ENCODE measurements around the gene PRG3. TPM values are rescaled to one million over a fixed set of nuclear protein-coding genes. Genes with fewer than 3 reads are reported as not detected.
"Not testable (repeated sequence)": the region's sequence is repeated elsewhere in the genome, so short reads cannot be mapped to it uniquely, and the experiment has no call there.

PRG3 gene
- total and polyA plus RNA-seq, 2 of the 13 experiments (the other 11 are each of a cell fraction or from before 2014, with no cell fraction given) = not detected

DNA sequence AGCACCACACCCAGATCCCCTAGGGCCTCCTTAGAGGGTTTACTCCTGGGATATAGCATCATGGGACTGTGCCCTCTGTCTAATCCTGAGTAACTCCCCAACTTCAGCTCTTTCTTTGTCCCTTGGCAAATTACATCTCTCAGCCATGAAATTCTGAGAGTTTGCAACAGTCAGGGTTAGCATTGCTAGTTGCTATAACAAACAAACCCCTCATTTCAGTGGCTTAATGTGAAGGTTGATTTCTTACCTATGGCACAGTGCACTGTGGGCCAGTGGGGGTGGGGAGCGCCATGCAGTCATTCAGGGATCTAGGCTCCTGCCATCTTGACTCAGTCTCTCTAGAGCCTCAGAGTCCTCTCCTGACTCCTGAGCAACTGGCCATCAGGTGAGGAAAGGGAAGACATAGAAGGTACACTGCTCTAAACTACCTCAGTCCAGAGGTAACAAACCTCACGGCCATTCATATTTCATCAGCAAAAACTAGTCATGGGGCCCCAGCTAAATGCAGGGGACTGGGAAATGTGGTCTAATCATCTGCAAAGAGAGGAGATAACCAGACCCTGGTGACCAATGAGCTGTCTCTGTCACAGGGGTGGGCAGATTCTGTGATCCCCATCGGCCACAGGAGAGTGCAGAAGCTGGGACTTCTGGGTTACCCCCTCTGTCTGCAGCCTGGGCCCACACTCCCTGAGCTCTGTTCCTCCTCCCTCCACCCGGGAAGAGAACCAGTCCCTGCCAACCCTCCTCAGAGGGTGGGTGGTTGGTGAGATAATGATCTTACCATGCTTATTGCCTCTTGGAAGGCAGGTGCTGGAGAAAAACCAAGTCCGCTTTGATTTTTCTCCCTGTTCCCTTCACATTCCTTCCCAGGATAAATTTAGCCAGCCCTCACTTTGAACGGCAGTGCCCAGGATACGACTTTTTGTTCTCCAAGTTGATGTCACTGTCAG is 17.5 kb downstream of the PRG3 start:
- Histone ChIP-seq H4K20me1 (ENCODE audit: insufficient read depth, low read length) (no peaks in the 10 kb centered on the region), H3K36me3 (replicated peaks in 1 of 2; ENCODE audit: control insufficient read depth in 1 of 2, insufficient read depth in 2 of 2, low read length in 2 of 2) (no peaks in the 10 kb centered on the region), H3K4me1 (ENCODE audit: insufficient read depth, low read length) (peaks cover 15% of the 10 kb centered on the region), H2AFZ (ENCODE audit: low read length) (no peak overlapping the region), H3K27me3 (ENCODE audit: control insufficient read depth in 1 of 2, insufficient read depth in 2 of 2, low read length in 2 of 2) (peaks cover 0 to 19% of the 10 kb centered on the region in 2 experiments; a peak in 2 of 5 replicates), H3K79me2 (ENCODE audit: insufficient read depth, low read length) (no peaks in the 10 kb centered on the region), H3K9ac (ENCODE audit: insufficient read depth, low read depth, low read length) (no peak overlapping the region), H3K27ac (ENCODE audit: extremely low read length, insufficient read depth, low read length) (no peak overlapping the region), H3K4me3 (replicated peaks in 1 of 3; ENCODE audit: insufficient read depth in 1 of 3, low read depth in 2 of 3, low read length in 3 of 3) (no peak overlapping the region), H3K9me3 (ENCODE audit: low read length) (no peaks in the 10 kb centered on the region), H3K4me2 (ENCODE audit: low read depth, low read length) (no peak overlapping the region)
- no peak for ATAC-seq
- in situ Hi-C loops (cut with HindIII; ENCODE audit: extremely low pct_ligation_motif_present, low pct_unique_long_range_greater_than_20kb) (no loop called here), intact Hi-C loops (cut with micrococcal nuclease; ENCODE audit: unreplicated experiment) (no loop called here)
- DNase-seq (ENCODE audit: low spot score) = no peak
- BruUV-seq (replicated peaks) = no TSS peak
- no peak for FAIRE-seq
- WGBS (ENCODE audit: low lambda C conversion rate) = 28% methylated on average over 6 of the region's 7 CpGs
- ChIA-PET POLR2A (no interaction called here), CTCF (ENCODE audit: low intra/inter-chr PET ratio, low total read pairs) (no interaction called here)
- TF ChIP-seq ZNF720 (CRISPR knock-in tag; IDR thresholded peaks at IDR 0.05) = no peak
- TF ChIP-seq ZNF12 (CRISPR knock-in tag; IDR thresholded peaks at IDR 0.05) = peak; percentile 93

DNA sequence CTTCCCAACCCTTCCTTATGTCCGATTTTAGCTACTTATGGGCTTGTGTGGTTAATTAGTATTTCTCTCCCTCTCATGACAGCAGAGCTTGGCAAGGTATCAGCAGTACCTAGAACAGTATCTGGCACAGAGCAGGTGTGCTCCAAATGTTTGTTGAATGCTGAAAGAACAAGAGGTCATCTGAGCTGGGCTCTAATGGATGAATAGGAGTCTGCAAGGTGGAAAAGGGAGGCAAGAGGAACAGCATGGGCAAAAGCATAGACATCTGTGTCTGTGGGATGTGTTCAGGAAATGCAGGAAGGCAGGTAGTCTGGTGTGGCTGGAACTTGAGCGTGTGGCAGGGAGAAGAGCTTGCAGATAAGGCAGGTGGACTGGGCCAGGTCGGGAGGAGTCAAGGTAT is 19.0 kb downstream of the PRG3 start:
- DNase-seq (ENCODE audit: low spot score) = no peak

DNA sequence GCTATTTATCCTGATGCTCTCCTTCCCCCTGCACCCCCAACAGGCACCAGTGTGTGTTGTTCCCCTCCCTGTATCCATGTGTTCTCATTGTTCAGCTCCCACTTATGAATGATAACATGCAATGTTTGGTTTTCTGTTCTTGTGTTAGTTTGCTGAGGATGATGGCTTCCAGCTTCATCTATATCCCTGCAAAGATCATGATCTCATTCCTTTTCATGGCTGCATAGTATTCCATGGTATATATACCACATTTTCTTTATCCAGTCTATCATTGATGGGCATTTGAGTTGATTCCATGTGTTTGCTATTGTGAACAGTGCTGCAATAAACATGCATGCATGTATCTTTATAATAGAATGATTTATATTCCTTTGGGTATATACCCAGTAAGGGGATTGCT is 19.5 kb downstream of the PRG3 start:
- intact Hi-C loops (cut with micrococcal nuclease; ENCODE audit: unreplicated experiment); H3K27ac ChIP-seq (ENCODE audit: extremely low read length, insufficient read depth, low read length); CTCF ChIA-PET (ENCODE audit: low intra/inter-chr PET ratio, low total read pairs); DNase-seq (ENCODE audit: low spot score); H3K4me3 ChIP-seq (replicated peaks in 1 of 3; ENCODE audit: insufficient read depth in 1 of 3, low read depth in 2 of 3, low read length in 3 of 3); H3K9me3 ChIP-seq (ENCODE audit: low read length); H3K79me2 ChIP-seq (ENCODE audit: insufficient read depth, low read length); POLR2A ChIA-PET; H3K36me3 ChIP-seq (replicated peaks in 1 of 2; ENCODE audit: control insufficient read depth in 1 of 2, insufficient read depth in 2 of 2, low read length in 2 of 2); FAIRE-seq; H3K4me2 ChIP-seq (ENCODE audit: low read depth, low read length); H3K9ac ChIP-seq (ENCODE audit: insufficient read depth, low read depth, low read length); H4K20me1 ChIP-seq (ENCODE audit: insufficient read depth, low read length); ATAC-seq; BruUV-seq (replicated peaks); H2AFZ ChIP-seq (ENCODE audit: low read length); in situ Hi-C loops (cut with HindIII; ENCODE audit: extremely low pct_ligation_motif_present, low pct_unique_long_range_greater_than_20kb): not testable (repeated sequence)
- Histone ChIP-seq H3K27me3 (ENCODE audit: control insufficient read depth in 1 of 2, insufficient read depth in 2 of 2, low read length in 2 of 2) (peaks cover 0 to 14% of the 10 kb centered on the region in 2 experiments; a peak in 2 of 5 replicates), H3K4me1 (ENCODE audit: insufficient read depth, low read length) (peaks cover 15% of the 10 kb centered on the region)

More for the DNA sequence above, 19.0 kb downstream of the PRG3 start:
- ChIA-PET POLR2A (no interaction called here), CTCF (ENCODE audit: low intra/inter-chr PET ratio, low total read pairs) (no interaction called here)
- in situ Hi-C loops (cut with HindIII; ENCODE audit: extremely low pct_ligation_motif_present, low pct_unique_long_range_greater_than_20kb) (no loop called here), intact Hi-C loops (cut with micrococcal nuclease; ENCODE audit: unreplicated experiment) (no loop called here)
- 20% methylated on average over 3 of the region's 3 CpGs for WGBS (ENCODE audit: low lambda C conversion rate)
- Histone ChIP-seq H3K4me1 (ENCODE audit: insufficient read depth, low read length) (peaks cover 15% of the 10 kb centered on the region), H3K79me2 (ENCODE audit: insufficient read depth, low read length) (no peaks in the 10 kb centered on the region), H3K4me2 (ENCODE audit: low read depth, low read length) (no peak overlapping the region), H3K27ac (ENCODE audit: extremely low read length, insufficient read depth, low read length) (no peak overlapping the region), H3K36me3 (replicated peaks in 1 of 2; ENCODE audit: control insufficient read depth in 1 of 2, insufficient read depth in 2 of 2, low read length in 2 of 2) (no peaks in the 10 kb centered on the region), H3K9me3 (ENCODE audit: low read length) (no peaks in the 10 kb centered on the region), H3K9ac (ENCODE audit: insufficient read depth, low read depth, low read length) (no peak overlapping the region), H3K4me3 (replicated peaks in 1 of 3; ENCODE audit: insufficient read depth in 1 of 3, low read depth in 2 of 3, low read length in 3 of 3) (no peak overlapping the region), H3K27me3 (ENCODE audit: control insufficient read depth in 1 of 2, insufficient read depth in 2 of 2, low read length in 2 of 2) (peaks cover 0 to 14% of the 10 kb centered on the region in 2 experiments; a peak in 2 of 5 replicates), H2AFZ (ENCODE audit: low read length) (no peak overlapping the region), H4K20me1 (ENCODE audit: insufficient read depth, low read length) (no peaks in the 10 kb centered on the region)
- no TSS peak for BruUV-seq (replicated peaks)
- TF ChIP-seq WIZ (CRISPR knock-in tag; IDR thresholded peaks at IDR 0.05) = no peak
- no peak for TF ChIP-seq REL (CRISPR knock-in tag; conservative IDR thresholded peaks at IDR 0.05)
- no peak for TF ChIP-seq ZNF253 (CRISPR knock-in tag; IDR thresholded peaks at IDR 0.05; ENCODE audit: borderline replicate concordance)
- no peak for TF ChIP-seq ZNF350 (CRISPR knock-in tag; IDR thresholded peaks at IDR 0.05; ENCODE audit: borderline replicate concordance, low read depth)
- TF ChIP-seq ZNF225 (CRISPR knock-in tag; IDR thresholded peaks at IDR 0.05) = no peak
- TF ChIP-seq SOX13 (IDR thresholded peaks at IDR 0.05) = no peak
- TF ChIP-seq SOX13 (CRISPR knock-in tag; conservative IDR thresholded peaks at IDR 0.05 in 1 of 2, IDR thresholded peaks at IDR 0.05 in 1 of 2) = no peak
- no peak for ATAC-seq
- FAIRE-seq = no peak

Measured in HepG2 (cell line).